NT2/D1 (cell line): Measurements from ENCODE around the gene HMX1.

ENCODE experiments used
- DNase-seq: peaks from one replicate; pipeline ENCODE4 v3.0.0-alpha.2; 2011; ENCODE audit warnings: low read depth, low spot score
- H3K27me3 ChIP-seq: 2 replicates; pipeline ENCODE4 v1.6.0; 2011; ENCODE audit warnings: mild to moderate bottlenecking; ENCODE audit not compliant: insufficient read length, insufficient read depth
- H3K36me3 ChIP-seq: 2 replicates; pipeline ENCODE4 v1.6.1; 2011; ENCODE audit warnings: mild to moderate bottlenecking, low read length, mixed read lengths; ENCODE audit not compliant: insufficient read depth, insufficient read length
- H3K4me1 ChIP-seq: 2 replicates; pipeline ENCODE4 v1.5.1; 2011; ENCODE audit not compliant: insufficient read depth, insufficient read length
- H3K4me3 ChIP-seq: 2 replicates; pipeline ENCODE4 v1.5.1; 2011; ENCODE audit warnings: low read depth; ENCODE audit not compliant: insufficient read length
- H3K9ac ChIP-seq: 2 replicates; pipeline ENCODE4 v1.6.0; 2011; ENCODE audit warnings: low read depth; ENCODE audit not compliant: insufficient read length
- H3K9me3 ChIP-seq: 2 replicates; pipeline ENCODE4 v1.5.1; 2011; ENCODE audit warnings: mild to moderate bottlenecking, low read length; ENCODE audit not compliant: insufficient read depth
- SUZ12 ChIP-seq: IDR thresholded peaks from 2 replicates; pipeline ENCODE4 v1.6.1; 2011; ENCODE audit not compliant: insufficient read length, insufficient read depth; ENCODE audit errors: extremely low read depth
- YY1 ChIP-seq: IDR thresholded peaks from 2 replicates; pipeline ENCODE4 v1.6.1; 2011; ENCODE audit not compliant: insufficient read length, insufficient read depth
- ZNF274 ChIP-seq: IDR thresholded peaks from 2 replicates; pipeline ENCODE4 v1.6.1; 2011; ENCODE audit warnings: mild to moderate bottlenecking, low read depth, low read length

Gene HMX1

GRCh38 chr4:8874896-8875680, 3.4 kb upstream of the HMX1 start:
- DNase-seq: no peak
- Histone ChIP-seq H3K27me3 (peaks cover 76% of the 10 kb centered on the region), H3K4me1 (peaks cover 5% of the 10 kb centered on the region), H3K9me3 (no peaks in the 10 kb centered on the region), H3K4me3 (no peak overlapping the region), H3K9ac (no peak overlapping the region), H3K36me3 (no peaks in the 10 kb centered on the region)
- TF ChIP-seq ZNF274 (no peak), YY1 (no peak), SUZ12 (no peak)

- no peaks in the 10 kb centered on the region for H3K9me3 ChIP-seq
- no peak overlapping the region for H3K4me3 ChIP-seq
- H3K36me3 ChIP-seq: no peaks in the 10 kb centered on the region
- DNase-seq: no peak
- peaks cover 12% of the 10 kb centered on the region for H3K4me1 ChIP-seq
- no peak overlapping the region for H3K9ac ChIP-seq
- H3K27me3 ChIP-seq: peaks cover 79% of the 10 kb centered on the region
- TF ChIP-seq ZNF274 (no peak), SUZ12 (no peak), YY1 (no peak)
Observed at GRCh38 chr4:8874003-8874895, 2.6 kb upstream of the HMX1 start.

GRCh38 chr4:8872402-8873291, 1.0 kb upstream of the HMX1 start:
- H3K4me1 ChIP-seq: peaks cover 16% of the 10 kb centered on the region
- peak overlapping the region; percentile 12 for H3K9ac ChIP-seq
- peaks cover 91% of the 10 kb centered on the region for H3K27me3 ChIP-seq
- DNase-seq: no peak
- H3K9me3 ChIP-seq: no peaks in the 10 kb centered on the region
- H3K4me3 ChIP-seq: peak overlapping the region; percentile 39
- TF ChIP-seq YY1: no peak
- TF ChIP-seq SUZ12: peak; percentile 70
- no peaks in the 10 kb centered on the region for H3K36me3 ChIP-seq

GRCh38 chr4:8870647-8871416, 807 bp downstream of the HMX1 start:
- TF ChIP-seq ZNF274 (no peak), YY1 (no peak), SUZ12 (no peak)
- H3K4me3 ChIP-seq: peak overlapping the region; percentile 57
- H3K27me3 ChIP-seq: peaks cover 94% of the 10 kb centered on the region
- no peaks in the 10 kb centered on the region for H3K36me3 ChIP-seq
- peak overlapping the region; percentile 72 for H3K9ac ChIP-seq
- peaks cover 17% of the 10 kb centered on the region for H3K4me1 ChIP-seq
- no peaks in the 10 kb centered on the region for H3K9me3 ChIP-seq
- no peak for DNase-seq

- H3K36me3 ChIP-seq: no peaks in the 10 kb centered on the region
- H3K9ac ChIP-seq: no peak overlapping the region
- peak overlapping the region; percentile 57 for H3K4me3 ChIP-seq
- TF ChIP-seq YY1: no peak
- no peak for TF ChIP-seq ZNF274
- TF ChIP-seq SUZ12: no peak
- H3K9me3 ChIP-seq: no peaks in the 10 kb centered on the region
- peaks cover 17% of the 10 kb centered on the region for H3K4me1 ChIP-seq
- DNase-seq: no peak
- H3K27me3 ChIP-seq: peaks cover 94% of the 10 kb centered on the region
Observed at GRCh38 chr4:8869898-8870646, 1.6 kb downstream of the HMX1 start.
